HEK293 (cell line): ENCODE data around the gene SRSF9.

Source experiments
- CTCF ChIA-PET: fragments of 350-600 bp; formaldehyde crosslinking; extraction: SDS; loops from one replicate; lab custom pipeline; 2021; ENCODE audit warnings: antibody characterized with exemption; lab: Yijun Ruan, JAX
- POLR2A ChIA-PET: fragments of 300-600 bp; formaldehyde crosslinking; extraction: SDS; loops from one replicate; lab custom pipeline; 2020; ENCODE audit warnings: antibody characterized with exemption, inconsistent platforms; lab: Yijun Ruan, JAX
- H3K27ac ChIP-seq: fragments of 200-500 bp; sonication (Bioruptor generic); 2 replicates; pipeline ENCODE4 v1.5.1; 2014; ENCODE audit warnings: low read depth, low read length, control low read depth, inconsistent platforms; ENCODE audit errors: extremely low read depth
- H3K36me3 ChIP-seq, 2 experiments: fragments of 200-500 bp in 1 of 2; sonication (Bioruptor generic) in 1 of 2; 1 replicate in 1 of 2; 2 replicates in 1 of 2; pipeline ENCODE4 v1.5.1; 2014 to 2017; ENCODE audit warnings: inconsistent platforms in 2 of 2, low read length in 2 of 2; ENCODE audit not compliant: control insufficient read depth in 2 of 2, insufficient read depth in 1 of 2
- H3K4me1 ChIP-seq: fragments of 200-500 bp; sonication (Bioruptor generic); 2 replicates; pipeline ENCODE4 v1.5.1; 2014; ENCODE audit warnings: mild to moderate bottlenecking, low read length, inconsistent platforms; ENCODE audit not compliant: control insufficient read depth, insufficient read depth
- H3K4me3 ChIP-seq: 2 replicates; pipeline ENCODE4 v1.5.1; 2011; ENCODE audit warnings: low read depth, mild to moderate bottlenecking, control low read depth, low read length, moderate library complexity
- H3K9me3 ChIP-seq: fragments of 200-500 bp; sonication (Bioruptor generic); 2 replicates; pipeline ENCODE4 v1.5.1; 2014; ENCODE audit warnings: low read depth, low read length, inconsistent platforms; ENCODE audit not compliant: control insufficient read depth, insufficient read depth
- GLIS1 ChIP-seq: fragments of 450-650 bp; formaldehyde crosslinking; IDR thresholded peaks from 2 replicates; pipeline ENCODE4 v1.5.1; 2016; ENCODE audit warnings: missing biosample characterization, missing genetic modification characterization
- KLF8 ChIP-seq: fragments of 450-650 bp; formaldehyde crosslinking; IDR thresholded peaks from 2 replicates; pipeline ENCODE4 v1.5.1; 2016; ENCODE audit warnings: missing biosample characterization, missing genetic modification characterization
- ZBTB20 ChIP-seq: fragments of 450-650 bp; formaldehyde crosslinking; IDR thresholded peaks from 2 replicates; pipeline ENCODE4 v1.5.1; 2016; ENCODE audit warnings: missing biosample characterization, missing genetic modification characterization
- ZNF133 ChIP-seq: fragments of 450-650 bp; formaldehyde crosslinking; IDR thresholded peaks from 2 replicates; pipeline ENCODE4 v1.5.1; 2016; ENCODE audit warnings: missing biosample characterization, missing genetic modification characterization
- ZNF211 ChIP-seq: fragments of 450-650 bp; formaldehyde crosslinking; IDR thresholded peaks from 2 replicates; pipeline ENCODE4 v1.5.1; 2016; ENCODE audit warnings: low read depth, missing biosample characterization, missing genetic modification characterization
- ZNF571 ChIP-seq: fragments of 450-650 bp; formaldehyde crosslinking; IDR thresholded peaks from 2 replicates; pipeline ENCODE4 v1.5.0; 2017; ENCODE audit warnings: missing biosample characterization, missing genetic modification characterization
- ZNF623 ChIP-seq: fragments of 450-650 bp; formaldehyde crosslinking; IDR thresholded peaks from 2 replicates; pipeline ENCODE4 v1.5.1; 2016; ENCODE audit warnings: missing biosample characterization, missing genetic modification characterization
- ZNF626 ChIP-seq: fragments of 450-650 bp; sonication (Bioruptor Pico); formaldehyde crosslinking; IDR thresholded peaks from 2 replicates; pipeline ENCODE4 v1.5.1; 2018; ENCODE audit warnings: missing biosample characterization, missing genetic modification characterization, inconsistent platforms
- ZNF664 ChIP-seq: fragments of 450-650 bp; formaldehyde crosslinking; IDR thresholded peaks from 2 replicates; pipeline ENCODE4 v1.5.1; 2016; ENCODE audit warnings: missing biosample characterization, missing genetic modification characterization
- ZNF701 ChIP-seq: fragments of 450-650 bp; formaldehyde crosslinking; IDR thresholded peaks from 2 replicates; pipeline ENCODE4 v1.5.1; 2016; ENCODE audit warnings: missing biosample characterization, missing genetic modification characterization
- ZNF76 ChIP-seq: fragments of 450-650 bp; formaldehyde crosslinking; IDR thresholded peaks from 2 replicates; pipeline ENCODE4; 2016; ENCODE audit warnings: low read depth, missing biosample characterization, missing genetic modification characterization, borderline replicate concordance
- ZSCAN30 ChIP-seq: fragments of 450-650 bp; IDR thresholded peaks from 2 replicates; pipeline ENCODE4 v1.5.1; 2018; ENCODE audit warnings: missing biosample characterization, mild to moderate bottlenecking, missing genetic modification characterization, moderate library complexity
- TF ChIP-seq, protein P1 (sequence below): fragments of 450-650 bp; formaldehyde crosslinking; conservative IDR thresholded peaks from 2 replicates; pipeline ENCODE4 v1.5.1; 2016; ENCODE audit warnings: low read depth, missing biosample characterization, missing genetic modification characterization
- TF ChIP-seq, protein P2 (sequence below): fragments of 450-650 bp; formaldehyde crosslinking; IDR thresholded peaks from 2 replicates; pipeline ENCODE4 v1.5.1; 2016; ENCODE audit warnings: missing biosample characterization, missing genetic modification characterization, low read depth

The SRSF9 gene

DNA sequence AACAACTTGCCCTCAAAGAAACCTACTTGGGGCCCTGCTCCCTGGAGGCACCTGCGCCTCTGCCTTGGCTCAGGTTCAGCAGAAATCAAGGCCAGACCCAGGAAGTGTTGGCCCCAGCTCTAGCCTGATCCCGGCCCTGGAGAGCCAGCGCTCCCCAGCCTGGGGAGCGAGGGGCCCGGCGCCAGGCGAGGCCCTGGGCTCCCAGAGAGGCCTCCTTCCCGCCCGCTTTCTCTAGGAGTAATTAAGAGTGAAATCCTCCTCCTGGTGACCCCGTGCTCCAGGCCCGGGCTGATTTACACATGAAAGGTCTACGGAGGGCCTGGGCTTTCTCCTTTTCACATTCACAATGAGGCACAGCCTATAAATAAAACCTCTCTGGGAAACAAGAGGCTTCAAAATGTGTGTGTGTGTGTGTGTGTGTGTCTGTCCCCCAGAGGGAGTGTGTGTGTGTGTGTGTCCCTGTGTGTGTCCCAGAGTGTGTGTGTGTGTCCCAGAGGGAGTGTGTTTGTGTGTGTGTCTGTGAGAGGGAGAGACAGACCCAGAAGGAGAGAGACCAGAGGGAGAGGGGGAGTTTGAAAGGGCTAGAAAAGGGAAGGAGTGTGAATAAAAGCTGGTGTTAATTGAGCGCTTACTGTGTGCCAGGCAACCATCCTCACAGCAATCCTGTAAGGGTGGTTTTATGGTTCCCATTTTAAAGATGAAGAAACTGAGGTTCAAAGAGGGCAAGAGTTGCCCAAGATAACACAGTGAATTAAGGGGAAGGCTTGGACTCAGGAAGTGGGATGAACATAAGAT lies 55.5 kb downstream of the SRSF9 start (continued):
- TF ChIP-seq ZNF211: no peak
- TF ChIP-seq ZNF701 (tag by site-specific recombination): no peak
- TF ChIP-seq, protein P1, sequence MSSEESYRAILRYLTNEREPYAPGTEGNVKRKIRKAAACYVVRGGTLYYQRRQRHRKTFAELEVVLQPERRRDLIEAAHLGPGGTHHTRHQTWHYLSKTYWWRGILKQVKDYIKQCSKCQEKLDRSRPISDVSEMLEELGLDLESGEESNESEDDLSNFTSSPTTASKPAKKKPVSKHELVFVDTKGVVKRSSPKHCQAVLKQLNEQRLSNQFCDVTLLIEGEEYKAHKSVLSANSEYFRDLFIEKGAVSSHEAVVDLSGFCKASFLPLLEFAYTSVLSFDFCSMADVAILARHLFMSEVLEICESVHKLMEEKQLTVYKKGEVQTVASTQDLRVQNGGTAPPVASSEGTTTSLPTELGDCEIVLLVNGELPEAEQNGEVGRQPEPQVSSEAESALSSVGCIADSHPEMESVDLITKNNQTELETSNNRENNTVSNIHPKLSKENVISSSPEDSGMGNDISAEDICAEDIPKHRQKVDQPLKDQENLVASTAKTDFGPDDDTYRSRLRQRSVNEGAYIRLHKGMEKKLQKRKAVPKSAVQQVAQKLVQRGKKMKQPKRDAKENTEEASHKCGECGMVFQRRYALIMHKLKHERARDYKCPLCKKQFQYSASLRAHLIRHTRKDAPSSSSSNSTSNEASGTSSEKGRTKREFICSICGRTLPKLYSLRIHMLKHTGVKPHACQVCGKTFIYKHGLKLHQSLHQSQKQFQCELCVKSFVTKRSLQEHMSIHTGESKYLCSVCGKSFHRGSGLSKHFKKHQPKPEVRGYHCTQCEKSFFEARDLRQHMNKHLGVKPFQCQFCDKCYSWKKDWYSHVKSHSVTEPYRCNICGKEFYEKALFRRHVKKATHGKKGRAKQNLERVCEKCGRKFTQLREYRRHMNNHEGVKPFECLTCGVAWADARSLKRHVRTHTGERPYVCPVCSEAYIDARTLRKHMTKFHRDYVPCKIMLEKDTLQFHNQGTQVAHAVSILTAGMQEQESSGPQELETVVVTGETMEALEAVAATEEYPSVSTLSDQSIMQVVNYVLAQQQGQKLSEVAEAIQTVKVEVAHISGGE (tag by site-specific recombination): no peak
- peak; percentile 96 for TF ChIP-seq ZNF664 (tag by site-specific recombination)
- TF ChIP-seq, protein P2, sequence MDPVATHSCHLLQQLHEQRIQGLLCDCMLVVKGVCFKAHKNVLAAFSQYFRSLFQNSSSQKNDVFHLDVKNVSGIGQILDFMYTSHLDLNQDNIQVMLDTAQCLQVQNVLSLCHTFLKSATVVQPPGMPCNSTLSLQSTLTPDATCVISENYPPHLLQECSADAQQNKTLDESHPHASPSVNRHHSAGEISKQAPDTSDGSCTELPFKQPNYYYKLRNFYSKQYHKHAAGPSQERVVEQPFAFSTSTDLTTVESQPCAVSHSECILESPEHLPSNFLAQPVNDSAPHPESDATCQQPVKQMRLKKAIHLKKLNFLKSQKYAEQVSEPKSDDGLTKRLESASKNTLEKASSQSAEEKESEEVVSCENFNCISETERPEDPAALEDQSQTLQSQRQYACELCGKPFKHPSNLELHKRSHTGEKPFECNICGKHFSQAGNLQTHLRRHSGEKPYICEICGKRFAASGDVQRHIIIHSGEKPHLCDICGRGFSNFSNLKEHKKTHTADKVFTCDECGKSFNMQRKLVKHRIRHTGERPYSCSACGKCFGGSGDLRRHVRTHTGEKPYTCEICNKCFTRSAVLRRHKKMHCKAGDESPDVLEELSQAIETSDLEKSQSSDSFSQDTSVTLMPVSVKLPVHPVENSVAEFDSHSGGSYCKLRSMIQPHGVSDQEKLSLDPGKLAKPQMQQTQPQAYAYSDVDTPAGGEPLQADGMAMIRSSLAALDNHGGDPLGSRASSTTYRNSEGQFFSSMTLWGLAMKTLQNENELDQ (tag by site-specific recombination): no peak
- no peak for TF ChIP-seq KLF8 (tag by site-specific recombination)
- no peak for TF ChIP-seq ZNF626 (tag by site-specific recombination)
- 0 out of 2 replicates have a peak, but pooled peaks have one; percentile 22 for TF ChIP-seq ZSCAN30
- TF ChIP-seq ZNF623 (tag by site-specific recombination): no peak
- no peak for TF ChIP-seq ZNF571 (tag by site-specific recombination)
- TF ChIP-seq, all 188 proteins: peak for 9

DNA sequence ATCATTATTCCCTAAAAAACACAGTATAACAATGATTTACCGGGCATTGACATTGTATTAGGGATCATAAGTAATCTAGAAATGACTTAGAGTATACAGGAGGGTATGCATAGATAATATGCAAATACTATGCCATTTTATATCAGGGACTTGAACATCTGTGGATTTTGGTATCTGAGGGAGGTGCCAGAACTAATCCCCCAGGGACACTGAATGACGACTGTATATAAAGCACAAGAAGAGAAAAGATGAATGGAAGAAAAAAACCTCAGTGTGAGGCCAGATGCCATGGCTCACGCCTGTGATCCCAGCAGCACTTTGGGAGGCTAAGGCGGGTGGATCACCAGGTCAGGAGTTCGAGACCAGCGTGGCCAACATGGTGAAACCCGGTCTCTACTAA lies 57.1 kb downstream of the SRSF9 start:
- no peaks in the 10 kb centered on the region for H3K9me3 ChIP-seq
- TF ChIP-seq GLIS1 (0 out of 2 replicates have a peak, but pooled peaks have one; percentile 8), ZNF701 (tag by site-specific recombination) (no peak), ZNF133 (tag by site-specific recombination) (no peak), ZNF76 (tag by site-specific recombination) (no peak), ZBTB20 (tag by site-specific recombination) (0 out of 2 replicates have a peak, but pooled peaks have one; percentile 2)
- no peak overlapping the region for H3K4me3 ChIP-seq
- CTCF ChIA-PET: interaction anchor here (1.6 kb wide), 1 partner anchor 9 kb away, joined by 5 read pairs; no protein-coding TSS in a partner anchor
- no peak overlapping the region for H3K27ac ChIP-seq
- POLR2A ChIA-PET: no interaction called here
- no peaks in the 10 kb centered on the region for H3K36me3 ChIP-seq
- H3K4me1 ChIP-seq: 0 out of 2 replicates have a peak, but pooled peaks cover 3% of the 10 kb centered on the region
